D341Med (cell line): Measurements from ENCODE around the gene RNF25.

ENCODE experiments used
- DNase-seq: peaks from one replicate; pipeline ENCODE4 v3.0.0; 2012; ENCODE audit warnings: low spot score

RNF25 gene, protein sequence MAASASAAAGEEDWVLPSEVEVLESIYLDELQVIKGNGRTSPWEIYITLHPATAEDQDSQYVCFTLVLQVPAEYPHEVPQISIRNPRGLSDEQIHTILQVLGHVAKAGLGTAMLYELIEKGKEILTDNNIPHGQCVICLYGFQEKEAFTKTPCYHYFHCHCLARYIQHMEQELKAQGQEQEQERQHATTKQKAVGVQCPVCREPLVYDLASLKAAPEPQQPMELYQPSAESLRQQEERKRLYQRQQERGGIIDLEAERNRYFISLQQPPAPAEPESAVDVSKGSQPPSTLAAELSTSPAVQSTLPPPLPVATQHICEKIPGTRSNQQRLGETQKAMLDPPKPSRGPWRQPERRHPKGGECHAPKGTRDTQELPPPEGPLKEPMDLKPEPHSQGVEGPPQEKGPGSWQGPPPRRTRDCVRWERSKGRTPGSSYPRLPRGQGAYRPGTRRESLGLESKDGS

DNA sequence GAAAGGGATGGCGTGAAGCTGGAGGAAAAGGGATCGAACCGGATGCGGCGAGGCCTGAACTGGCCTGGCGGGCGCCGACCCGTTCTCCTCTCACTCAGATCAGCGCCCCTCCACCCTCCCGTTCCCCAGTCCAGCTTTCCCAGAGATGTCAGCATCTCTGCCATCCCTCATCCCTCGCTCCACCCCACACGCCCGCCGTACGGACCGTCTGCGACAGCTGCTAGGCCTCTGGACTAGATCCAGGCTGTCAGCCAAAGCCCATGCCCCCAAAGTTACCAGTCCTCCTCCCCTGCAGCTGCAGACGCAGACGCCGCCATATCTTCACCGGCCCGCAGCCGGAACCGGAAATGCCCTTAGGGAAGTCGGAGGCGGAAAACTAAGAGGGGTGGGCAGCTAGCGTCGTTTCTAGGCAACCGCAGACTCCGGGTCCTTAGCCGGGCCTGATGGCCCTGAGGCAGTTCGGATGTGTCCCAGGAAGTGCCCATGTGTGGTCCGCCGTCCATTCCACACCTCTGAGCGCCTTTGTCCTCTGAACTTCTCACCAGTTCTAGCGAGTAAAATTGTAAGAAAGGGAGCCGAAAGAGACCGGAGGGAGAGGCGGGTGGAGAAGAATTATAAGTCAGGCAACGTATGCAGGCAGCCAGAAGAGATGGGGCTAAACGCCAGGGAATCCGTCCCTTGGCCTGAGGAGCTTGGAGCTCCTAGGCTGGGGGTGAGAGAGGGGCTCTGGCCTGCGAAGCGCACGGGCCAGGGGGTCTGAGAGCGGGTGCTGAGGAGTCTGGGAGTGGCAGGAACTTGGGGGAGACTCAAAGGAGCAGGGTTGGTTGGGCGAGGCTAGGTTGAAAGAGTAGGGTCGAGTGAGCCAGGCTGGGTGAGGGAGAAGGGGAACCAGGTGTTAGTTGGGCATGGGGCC lies at the start of gene RNF25, which contains the start of gene STK36:
Gene RNF25 (minus strand): TSS at position 349 of the 913 bp plus-strand sequence. CDS start 32 bp downstream, at position 317.
Gene STK36 (plus strand): TSS at position 433 of the 913 bp plus-strand sequence. CDS start 744 bp downstream, outside the sequence.
- peak; percentile 94 for DNase-seq

DNA sequence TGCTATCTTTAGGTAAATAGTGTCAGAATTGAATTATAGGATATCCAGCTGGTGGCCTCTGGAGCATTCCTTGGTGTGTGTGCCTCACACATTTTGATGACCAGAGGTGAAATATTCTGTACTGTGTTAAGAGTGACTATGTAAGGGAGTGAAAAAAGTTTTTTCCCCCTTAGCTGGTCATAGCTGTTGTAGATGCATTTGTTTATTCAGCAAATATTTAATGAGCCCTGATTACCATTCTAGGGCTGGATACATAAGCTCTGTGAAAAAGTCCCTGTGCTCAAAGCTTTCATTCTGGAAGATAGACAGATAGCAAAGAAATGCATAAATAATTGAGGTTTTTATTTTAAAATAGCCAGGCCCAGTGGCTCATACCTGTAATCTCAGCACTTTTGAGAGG lies 49.7 kb upstream of the RNF25 start:
- no peak for DNase-seq

DNA sequence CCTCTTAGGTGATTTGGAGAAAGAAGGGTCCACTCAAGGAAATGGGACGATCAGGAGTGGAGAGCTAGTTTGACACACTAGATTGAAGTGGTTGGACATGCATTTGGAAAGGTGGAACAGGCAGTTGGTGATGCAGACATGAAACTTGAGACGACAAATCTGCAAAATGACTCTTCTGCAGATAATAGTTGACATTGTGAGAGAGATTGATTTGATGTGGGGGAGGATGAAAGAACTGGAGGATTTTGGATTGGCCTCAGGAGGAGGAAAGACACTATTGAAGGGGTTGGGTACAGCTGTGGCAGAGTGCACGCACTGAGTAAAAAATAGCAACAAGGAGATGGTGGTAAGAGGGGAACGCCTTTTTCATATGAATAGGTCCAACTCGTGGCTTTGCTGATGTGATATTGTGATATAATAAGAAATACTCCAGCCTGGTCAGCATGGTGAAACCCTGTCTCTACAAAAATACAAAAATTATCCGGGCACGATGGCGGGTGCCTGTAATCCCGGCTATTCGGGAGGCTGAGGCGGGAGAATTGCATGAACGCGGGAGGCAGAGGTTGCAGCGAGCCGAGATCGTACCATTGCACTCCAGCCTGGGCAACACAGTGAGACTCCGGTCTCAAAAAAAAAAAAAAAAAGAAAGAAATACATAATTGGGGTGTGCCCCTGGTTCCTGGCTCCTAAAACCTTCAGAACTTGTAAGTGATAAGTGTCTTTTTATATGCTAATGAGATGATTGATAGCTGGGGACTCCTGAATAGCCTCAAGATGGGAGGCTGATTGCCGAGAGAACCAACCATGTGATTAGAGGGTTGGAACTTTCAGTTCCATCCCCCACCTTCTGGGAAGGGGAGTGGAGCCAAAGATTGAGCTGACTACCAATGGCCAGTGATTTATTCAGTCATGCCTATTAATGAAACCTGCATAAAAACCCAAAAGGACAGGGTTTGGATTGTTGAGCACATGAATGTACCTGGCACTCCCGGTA lies 48.5 kb upstream of the RNF25 start:
- DNase-seq, result no peak

DNA sequence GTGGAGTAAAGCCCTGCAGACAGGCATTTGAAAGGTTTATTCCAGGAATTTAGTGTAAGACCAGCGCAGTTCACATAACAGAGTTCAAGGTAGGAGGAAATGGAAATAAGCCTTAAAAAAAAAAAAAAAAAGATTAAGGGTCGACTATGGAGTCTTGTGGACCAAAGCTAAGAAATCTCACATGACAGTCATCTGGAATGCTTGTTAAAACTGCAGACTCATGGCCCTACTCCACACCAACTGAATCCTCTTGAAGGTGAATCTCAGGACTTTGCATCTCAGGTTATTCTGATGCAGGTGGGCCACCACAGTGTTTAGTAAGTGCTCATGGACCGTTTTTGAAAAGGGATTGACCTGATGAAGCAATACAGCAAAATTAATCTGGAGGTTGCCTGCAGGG lies 47.7 kb upstream of the RNF25 start:
- DNase-seq, result no peak

DNA sequence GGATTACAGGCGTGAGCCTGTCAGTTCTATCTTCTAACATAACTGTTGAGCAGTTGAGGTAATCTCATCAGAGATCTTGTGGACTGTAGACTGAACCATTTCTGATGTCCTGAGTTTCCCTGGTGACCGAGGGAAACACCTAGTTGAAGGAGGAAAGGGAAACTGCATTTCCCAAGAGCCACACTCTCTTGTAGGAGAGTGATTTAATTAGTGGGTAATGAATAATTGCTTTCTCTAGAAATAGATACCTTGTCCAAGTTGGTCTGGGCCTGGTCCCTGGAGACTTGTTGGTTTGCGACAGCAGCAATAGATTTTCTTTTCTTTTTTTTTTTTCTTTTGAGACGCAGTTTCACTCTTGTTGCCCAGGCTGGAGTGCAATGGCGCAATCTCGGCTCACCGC lies 46.3 kb upstream of the RNF25 start:
- DNase-seq, result no peak

DNA sequence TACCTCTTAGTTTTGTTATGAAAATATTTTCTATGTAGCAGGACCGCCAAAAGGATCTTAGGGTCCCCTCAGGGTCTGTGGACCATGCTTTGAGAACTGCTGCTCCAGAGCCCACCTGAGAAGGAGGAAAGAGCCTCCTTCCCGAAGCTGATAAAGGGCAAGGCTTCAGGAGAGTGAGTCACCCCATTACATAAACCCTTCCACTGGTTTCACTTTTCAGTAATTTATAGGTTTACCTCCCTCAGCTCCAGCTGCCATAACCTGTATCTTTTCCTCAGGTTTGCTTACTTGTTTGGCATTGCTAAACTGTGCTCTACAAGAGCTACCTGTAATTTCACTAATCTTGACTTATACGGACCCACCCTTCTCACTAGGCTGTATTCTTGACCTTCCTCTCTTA lies 45.5 kb upstream of the RNF25 start:
- DNase-seq, result no peak

DNA sequence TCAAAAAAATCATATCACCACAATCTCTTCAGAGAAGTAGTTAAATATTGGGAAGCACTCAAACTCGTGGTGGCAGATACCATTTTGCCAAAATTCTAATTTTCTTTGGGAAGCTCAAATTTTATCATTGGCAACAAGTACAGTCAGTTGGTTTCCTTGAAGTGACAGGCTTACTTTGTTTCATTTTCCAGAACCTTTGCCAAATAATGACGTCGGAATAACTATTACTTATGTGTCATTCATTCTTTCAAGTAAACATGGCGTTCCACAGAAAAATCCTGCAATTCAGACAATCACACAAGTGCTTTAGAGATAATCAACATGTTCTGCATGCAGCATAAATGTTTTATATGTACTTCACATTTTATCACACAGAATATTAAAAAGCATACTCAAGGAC lies 44.3 kb upstream of the RNF25 start:
- no peak for DNase-seq

DNA sequence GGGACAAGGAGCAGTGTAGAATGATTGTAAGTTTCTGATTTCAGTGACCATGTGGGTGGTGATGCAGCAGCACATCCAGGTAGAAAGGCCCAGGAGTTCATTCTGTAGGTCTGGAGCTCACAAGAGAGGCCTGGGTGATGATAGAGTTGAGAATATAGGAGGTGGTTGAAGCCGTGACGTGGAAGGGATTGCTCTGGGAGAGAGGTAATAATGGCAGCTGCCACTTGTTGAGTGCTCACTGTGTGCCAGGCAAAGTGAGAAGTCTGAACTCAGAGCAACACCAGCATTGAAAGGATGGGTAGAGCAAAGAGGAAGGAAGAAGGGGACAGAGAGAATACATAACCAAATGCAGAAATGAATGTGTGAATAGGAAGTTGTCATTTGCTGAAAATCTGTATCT lies 42.1 kb upstream of the RNF25 start:
- no peak for DNase-seq

DNA sequence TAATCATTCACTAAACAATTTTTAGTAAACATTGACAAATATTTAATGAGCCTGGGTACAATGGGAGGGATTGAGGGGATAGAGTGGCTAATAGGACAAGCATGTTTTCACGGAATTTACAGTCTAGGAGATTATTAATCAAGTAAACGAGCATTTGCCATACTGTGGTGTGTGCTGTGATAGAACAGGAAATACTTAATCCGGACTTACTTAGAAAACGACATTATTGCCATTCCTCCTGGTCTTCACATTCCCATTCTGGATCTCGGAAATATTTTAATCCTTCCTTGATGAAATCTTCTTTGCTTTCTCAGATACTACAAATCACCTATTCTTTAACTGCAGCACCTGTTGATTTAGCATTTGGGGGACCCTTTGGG lies 39.7 kb upstream of the RNF25 start:
- DNase-seq, result no peak

DNA sequence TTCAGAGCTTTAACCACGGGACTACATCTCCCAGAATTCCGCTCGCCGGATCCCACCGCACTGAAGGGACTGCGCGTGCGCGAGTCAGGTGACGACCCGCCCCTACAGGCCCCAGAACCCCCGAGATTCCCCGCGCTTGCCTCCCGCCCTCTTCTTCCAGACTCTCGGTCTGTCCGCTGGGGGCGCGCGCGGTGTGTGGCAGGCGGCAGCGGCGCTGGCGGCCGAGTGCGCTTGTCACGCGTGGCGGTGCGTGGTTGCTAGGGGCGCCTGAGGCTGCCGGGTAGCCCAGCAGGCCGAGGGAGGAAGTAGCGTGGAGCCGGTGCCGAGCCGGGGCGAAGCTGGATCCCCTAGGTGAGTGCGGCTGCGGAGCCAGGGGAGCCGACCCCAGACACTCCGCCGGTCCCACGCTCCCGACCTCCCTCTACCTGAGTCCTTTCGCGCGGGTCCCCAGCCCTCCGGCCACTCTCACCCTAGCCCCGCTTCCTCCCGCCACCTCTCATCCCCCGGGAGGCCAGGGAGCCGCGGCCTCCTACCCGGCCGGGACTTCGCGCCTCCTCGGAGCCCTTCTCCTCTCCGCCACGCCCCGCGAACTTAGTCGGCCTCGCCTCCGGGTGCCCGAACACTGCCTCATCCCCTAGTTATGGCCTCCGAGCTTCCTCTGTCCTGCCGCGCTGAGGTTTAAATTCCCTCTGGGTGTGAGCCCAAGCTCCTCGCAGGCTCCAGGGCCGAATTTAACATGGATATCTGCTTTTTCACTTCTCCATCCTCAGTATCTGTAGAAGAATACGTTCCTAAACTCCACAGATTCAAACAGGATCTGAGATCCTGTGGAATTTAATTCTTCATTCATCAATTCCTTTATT lies 39.1 kb upstream of the RNF25 start, which contains the start of gene TTLL4:
Gene TTLL4 (plus strand): TSS at position 149 of the 863 bp plus-strand sequence. CDS start 26,842 bp downstream, outside the sequence.
- DNase-seq, result peak; percentile 99

DNA sequence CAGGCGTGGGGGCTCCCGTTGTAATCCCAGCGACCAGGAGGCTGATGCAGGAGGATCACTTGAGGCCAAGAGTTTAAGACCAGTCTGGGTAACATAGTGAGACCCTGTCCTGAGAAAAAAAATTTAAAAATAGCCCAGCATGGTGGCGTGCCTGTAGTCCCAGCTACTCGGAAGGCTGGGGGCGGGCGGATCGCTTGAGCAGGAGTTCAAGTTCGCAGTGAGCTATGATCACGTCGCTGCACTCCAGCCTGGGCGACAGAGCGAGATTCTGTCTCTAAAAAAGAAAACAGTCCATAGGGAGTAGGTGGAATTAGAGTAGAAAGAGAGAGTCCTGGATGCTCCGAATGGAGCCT lies 38.5 kb upstream of the RNF25 start:
- DNase-seq, result no peak

DNA sequence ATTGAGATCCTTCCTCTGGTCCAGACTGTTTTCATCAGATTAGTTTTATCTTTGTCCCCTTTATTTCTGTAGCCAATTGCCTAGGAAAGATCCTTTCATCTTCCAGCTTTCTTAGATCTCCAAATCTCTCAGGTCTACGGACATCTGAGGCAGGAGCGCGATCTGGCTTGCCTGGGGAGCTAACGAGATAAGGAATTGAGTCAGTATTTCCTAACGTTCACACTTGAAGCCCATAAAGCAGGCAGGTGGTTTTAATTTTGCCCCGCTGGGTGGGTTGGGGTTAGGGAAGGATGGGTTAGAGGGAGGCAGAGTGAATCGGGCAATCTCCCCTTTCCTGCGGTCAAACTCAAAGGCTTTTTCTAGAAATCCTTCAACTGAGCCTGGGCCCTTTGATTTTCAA lies 38.1 kb upstream of the RNF25 start:
- no peak for DNase-seq

DNA sequence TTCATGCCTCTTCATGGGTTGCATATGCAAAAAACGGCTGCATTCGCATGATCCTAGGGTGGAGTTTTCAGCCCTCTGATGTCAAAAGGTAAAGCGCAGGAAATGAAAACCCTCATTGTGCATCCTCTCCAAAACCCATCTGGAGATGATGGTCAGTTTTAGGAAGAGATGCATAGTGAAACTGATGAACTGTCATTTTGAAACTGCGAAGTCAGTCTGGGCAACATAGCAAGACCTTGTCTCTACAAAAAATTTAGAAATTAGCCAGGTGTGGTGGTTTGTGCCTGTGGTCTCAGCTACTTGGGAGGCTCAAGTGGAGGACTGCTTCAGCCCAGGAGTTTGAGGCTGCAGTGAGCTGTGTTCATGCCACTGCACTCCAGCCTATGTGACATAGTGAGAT lies 36.3 kb upstream of the RNF25 start:
- DNase-seq, result no peak

DNA sequence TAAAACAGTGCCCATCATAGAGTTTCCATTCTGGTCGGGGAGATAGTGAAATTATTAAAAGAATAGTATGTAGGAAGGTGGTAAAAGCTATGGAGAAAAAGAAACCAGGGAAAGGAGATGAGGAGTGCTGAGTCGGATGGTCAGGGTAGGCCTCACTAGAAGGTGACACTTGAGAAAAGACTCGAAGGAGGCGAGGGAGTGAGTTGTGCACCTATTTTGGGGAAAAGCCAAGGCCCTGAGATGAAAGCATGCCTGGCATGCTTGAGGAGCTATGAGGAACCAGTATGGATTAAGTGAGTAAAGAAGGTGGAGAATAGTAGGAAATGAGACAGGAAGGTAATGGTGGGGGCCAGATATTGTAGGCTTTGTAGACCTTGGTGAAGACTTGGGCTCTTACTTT lies 31.5 kb upstream of the RNF25 start:
- DNase-seq, result no peak

DNA sequence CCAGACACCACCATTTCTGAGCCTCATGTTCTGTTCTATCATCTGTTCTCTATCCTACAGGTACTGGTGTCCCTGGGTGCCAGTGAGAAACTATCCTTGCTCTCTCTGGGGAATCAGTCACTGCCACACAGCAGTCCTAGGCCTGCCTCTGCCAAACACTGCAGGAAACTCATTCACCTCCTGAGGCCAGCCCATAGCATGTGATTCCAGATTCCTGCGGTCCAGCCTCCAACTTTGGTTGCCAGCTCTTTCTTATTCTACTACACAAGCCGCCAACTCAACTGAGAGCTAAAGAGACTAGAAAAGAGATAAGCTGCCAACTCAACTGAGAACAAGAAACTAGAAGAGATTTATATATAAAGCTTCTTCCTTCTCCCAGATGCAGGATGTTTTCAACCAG lies 30.0 kb upstream of the RNF25 start:
- no peak for DNase-seq

DNA sequence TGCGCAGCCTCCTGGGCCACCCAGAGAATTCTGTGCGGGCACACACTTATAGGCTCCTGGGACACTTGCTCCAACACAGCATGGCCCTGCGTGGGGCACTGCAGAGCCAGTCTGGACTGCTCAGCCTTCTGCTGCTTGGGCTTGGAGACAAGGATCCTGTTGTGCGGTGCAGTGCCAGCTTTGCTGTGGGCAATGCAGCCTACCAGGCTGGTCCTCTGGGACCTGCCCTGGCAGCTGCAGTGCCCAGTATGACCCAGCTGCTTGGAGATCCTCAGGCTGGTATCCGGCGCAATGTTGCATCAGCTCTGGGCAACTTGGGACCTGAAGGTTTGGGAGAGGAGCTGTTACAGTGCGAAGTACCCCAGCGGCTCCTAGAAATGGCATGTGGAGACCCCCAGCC lies 27.1 kb upstream of the RNF25 start:
- no peak for DNase-seq

DNA sequence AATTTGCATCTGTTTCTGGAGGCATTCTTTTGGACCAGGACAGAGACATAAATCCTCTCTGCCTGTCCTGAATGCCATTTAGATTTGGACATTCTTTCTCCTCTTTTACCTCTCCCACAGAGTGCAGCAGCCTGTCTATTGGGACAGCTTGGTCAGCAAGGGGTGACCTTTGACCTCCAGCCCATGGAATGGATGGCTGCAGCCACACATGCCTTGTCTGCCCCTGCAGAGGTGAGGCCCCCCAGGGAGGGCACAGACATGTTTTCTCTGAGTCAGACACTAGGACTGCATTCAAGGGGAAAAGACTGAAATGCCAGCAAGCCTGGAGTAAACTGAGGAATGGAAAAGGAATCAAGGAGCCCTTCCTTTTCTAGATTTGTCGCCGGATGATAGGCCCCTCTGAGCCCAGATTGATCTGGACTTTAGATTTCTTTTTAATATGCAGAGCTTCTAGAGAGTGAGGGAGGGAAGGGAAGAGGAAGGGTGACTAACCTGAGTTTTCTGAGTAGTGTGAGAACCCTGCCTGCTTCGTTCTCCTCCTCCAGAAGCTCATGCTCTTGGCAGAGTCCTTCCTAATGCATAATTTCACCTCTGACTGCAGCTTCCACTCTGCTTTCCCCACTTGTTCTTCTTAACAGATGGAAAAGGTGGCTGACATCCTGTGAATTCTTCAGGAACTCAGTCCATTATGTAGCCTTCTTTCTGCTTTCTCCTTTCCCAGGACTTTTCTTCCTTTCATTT lies 22.8 kb upstream of the RNF25 start:
- no peak for DNase-seq

DNA sequence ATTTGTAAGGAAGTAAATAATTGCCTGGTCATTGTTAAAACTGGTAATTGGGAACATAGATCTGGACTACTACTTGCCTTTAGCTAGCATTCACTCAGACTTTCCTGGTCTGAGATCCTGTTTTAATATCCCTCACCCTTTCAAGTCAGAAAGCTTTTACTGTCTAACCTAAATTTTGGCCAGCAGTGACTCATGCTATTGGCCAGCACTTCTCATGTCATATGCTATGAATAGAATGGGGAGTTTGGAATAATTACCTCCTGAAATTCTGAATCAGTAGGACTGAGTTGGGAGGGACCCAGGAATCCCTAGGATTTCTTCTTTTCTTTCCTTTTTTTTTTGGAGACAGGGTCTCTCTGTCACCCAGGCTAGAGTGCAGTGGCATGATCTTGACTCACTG lies 19.4 kb upstream of the RNF25 start:
- no peak for DNase-seq

DNA sequence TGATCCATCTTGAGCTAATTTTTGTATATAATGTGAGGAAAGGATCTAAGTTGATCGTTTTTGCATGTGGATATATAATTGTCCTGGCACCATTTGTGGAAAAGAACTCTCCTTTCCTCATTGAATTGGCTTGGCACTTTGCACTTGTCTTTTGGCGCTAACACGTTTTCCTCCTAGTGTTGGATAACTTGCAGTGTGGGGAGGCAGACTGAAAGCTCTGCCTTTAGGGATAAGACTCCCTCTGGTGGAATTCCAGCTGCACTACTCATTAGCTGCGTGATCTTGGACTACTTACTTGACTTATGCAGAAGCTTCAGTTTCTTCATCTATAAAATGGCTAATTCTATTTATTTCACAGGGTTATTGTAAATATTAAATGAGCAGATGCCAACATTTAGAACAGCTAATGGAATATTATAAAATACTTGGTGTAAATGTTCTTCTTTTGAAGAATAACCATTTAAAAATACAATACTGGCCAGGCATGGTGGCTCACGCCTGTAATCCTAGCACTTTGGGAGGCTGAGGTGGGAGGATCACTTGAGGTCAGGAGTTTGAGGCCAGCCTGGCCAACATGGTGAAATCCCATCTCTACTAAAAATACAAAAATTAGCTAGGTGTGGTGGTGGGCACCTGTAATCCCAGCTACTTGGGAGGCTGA lies 15.7 kb upstream of the RNF25 start:
- peak; percentile 77 for DNase-seq
